Spinal cord (tissue), 10 donors: ENCODE results near the gene TAS2R46. TPM values are rescaled to one million over a fixed set of nuclear protein-coding genes. Genes with fewer than 3 reads are reported as not detected.
"Not testable (repeated sequence)": the region's sequence is repeated elsewhere in the genome, so short reads cannot be mapped to it uniquely, and the experiment has no call there.

ENCODE experiments used
- DNase-seq, 6 donors: peaks; one replicate each; pipeline versions ENCODE4 v3.0.0 to v3.0.0-alpha.2; 2013 to 2015; ENCODE audit warnings: low spot score in 6 of 6, low read depth in 4 of 6
- H3K27ac ChIP-seq: one replicate; pipeline ENCODE4 v1.5.1; 2013; ENCODE audit warnings: low read depth, low read length, control low read depth
- H3K27me3 ChIP-seq: one replicate; pipeline ENCODE4 v1.6.1; 2013; ENCODE audit warnings: low read length; ENCODE audit not compliant: control insufficient read depth, insufficient read depth
- H3K36me3 ChIP-seq: one replicate; pipeline ENCODE4 v1.6.1; 2013; ENCODE audit warnings: low read length; ENCODE audit not compliant: control insufficient read depth, insufficient read depth
- H3K4me1 ChIP-seq: one replicate; pipeline ENCODE4 v1.6.1; 2013; ENCODE audit warnings: low read length; ENCODE audit not compliant: control insufficient read depth, insufficient read depth
- H3K4me3 ChIP-seq: one replicate; pipeline ENCODE4 v1.5.1; 2013; ENCODE audit warnings: low read depth, low read length, control low read depth
- H3K9me3 ChIP-seq: one replicate; pipeline ENCODE4 v1.6.1; 2013; ENCODE audit warnings: low read length; ENCODE audit not compliant: control insufficient read depth, insufficient read depth
- WGBS: methylation state at CpG from one replicate; pipeline ENCODE4 v1.1.5; 2013; ENCODE audit warnings: missing lambda C conversion rate; ENCODE audit not compliant: insufficient coverage; 5-methylcytosine and 5-hydroxymethylcytosine counted together
- polyA plus RNA-seq, 2 donors: library from polyadenylated mRNA; unstranded; fragments of 120-200 nt; gene quantifications; one replicate each; pipeline ENCODE4 v1.2.1, GENCODE V29; 2013; ENCODE audit not compliant: insufficient read length in 2 of 2
- total RNA-seq, 2 donors: library from RNA; depleted of rRNA in 1 of 2; stranded (reverse); fragments of 120-200 nt in 1 of 2; fragments of >200 nt in 1 of 2; gene quantifications; one replicate each; pipeline versions ENCODE4 v1.2.3 to v1.2.4, GENCODE V29; 2013 to 2014
- donor health status: healthy.

TAS2R46 gene
- total and polyA plus RNA-seq, 4 donors, result 0.23 to 7.5 (median 2.1) TPM; not detected in 1

- not testable (repeated sequence) for H3K27me3 ChIP-seq, H3K4me1 ChIP-seq, H3K36me3 ChIP-seq, H3K4me3 ChIP-seq, H3K9me3 ChIP-seq, H3K27ac ChIP-seq, DNase-seq
- 100% methylated on average over 2 of the region's 7 CpGs for WGBS
Observed at GRCh38 chr12:11049806-11050531, 12.1 kb downstream of the TAS2R46 start.

GRCh38 chr12:11041366-11041765 is 20.7 kb downstream of the TAS2R46 start:
- H3K9me3 ChIP-seq, H3K36me3 ChIP-seq, DNase-seq, H3K27ac ChIP-seq, H3K4me1 ChIP-seq, H3K27me3 ChIP-seq, H3K4me3 ChIP-seq: not testable (repeated sequence)
- 100% methylated on average over 1 of the region's 2 CpGs for WGBS

GRCh38 chr12:11040162-11040561 is 21.9 kb downstream of the TAS2R46 start:
- Histone ChIP-seq H3K9me3 (no peaks in the 10 kb centered on the region), H3K36me3 (no peaks in the 10 kb centered on the region), H3K27ac (no peak overlapping the region), H3K4me3 (no peak overlapping the region), H3K4me1 (no peaks in the 10 kb centered on the region), H3K27me3 (no peaks in the 10 kb centered on the region)
- no peak for DNase-seq
- WGBS, result no CpG with 5 or more reads among the region's 1 CpG

GRCh38 chr12:11039171-11039570 is 22.9 kb downstream of the TAS2R46 start:
- H3K27me3 ChIP-seq, result no peaks in the 10 kb centered on the region
- no CpG with 5 or more reads among the region's 3 CpGs for WGBS
- H3K4me1 ChIP-seq, result no peaks in the 10 kb centered on the region
- H3K4me3 ChIP-seq, result no peak overlapping the region
- no peaks in the 10 kb centered on the region for H3K9me3 ChIP-seq
- H3K27ac ChIP-seq, result no peak overlapping the region
- no peaks in the 10 kb centered on the region for H3K36me3 ChIP-seq
- DNase-seq, result no peak

GRCh38 chr12:11033959-11034358 is 28.1 kb downstream of the TAS2R46 start:
- H3K27me3 ChIP-seq, H3K27ac ChIP-seq, H3K4me3 ChIP-seq, DNase-seq, H3K4me1 ChIP-seq, H3K36me3 ChIP-seq, H3K9me3 ChIP-seq: not testable (repeated sequence)
- WGBS, result no CpG with 5 or more reads among the region's 3 CpGs

- Histone ChIP-seq H3K27me3 (no peaks in the 10 kb centered on the region), H3K4me3 (no peak within 1 kb of the TSS), H3K27ac (no peak within 1 kb of the TSS), H3K4me1 (no peaks in the 10 kb centered on the region), H3K9me3 (no peaks in the 10 kb centered on the region), H3K36me3 (peaks cover 3% of the 10 kb centered on the region)
- no peak for DNase-seq
- WGBS, result 95% methylated on average over 4 of the region's 6 CpGs
Observed at GRCh38 chr12:11031307-11031706, 30.8 kb downstream of the TAS2R46 start, which contains the start of gene TAS2R31. TAS2R31 (minus strand) TSS chr12:11031407; CDS start chr12:11031335, 72 bp downstream.

- Histone ChIP-seq H3K4me3 (no peak overlapping the region), H3K4me1 (no peaks in the 10 kb centered on the region), H3K27ac (no peak overlapping the region), H3K9me3 (peaks cover 2% of the 10 kb centered on the region), H3K36me3 (peaks cover 3% of the 10 kb centered on the region), H3K27me3 (no peaks in the 10 kb centered on the region)
- DNase-seq, result no peak
- WGBS, result 95% methylated on average over 4 of the region's 6 CpGs
Observed at GRCh38 chr12:11026118-11026517, 36.0 kb downstream of the TAS2R46 start.

- H3K9me3 ChIP-seq, result peaks cover 2% of the 10 kb centered on the region
- WGBS, result no CpG with 5 or more reads among the region's 2 CpGs
Observed at GRCh38 chr12:11023387-11023786, 38.7 kb downstream of the TAS2R46 start.

GRCh38 chr12:11022520-11022919 is 39.6 kb downstream of the TAS2R46 start, which contains the start of gene TAS2R19:
TAS2R19 (minus strand) TSS chr12:11022620; CDS start chr12:11022571, 49 bp downstream.
- no peak for DNase-seq
- no CpG with 5 or more reads among the region's 1 CpG for WGBS
- Histone ChIP-seq H3K27ac (no peak within 1 kb of the TSS), H3K9me3 (peaks cover 2% of the 10 kb centered on the region), H3K4me1 (no peaks in the 10 kb centered on the region), H3K36me3 (no peaks in the 10 kb centered on the region), H3K4me3 (no peak within 1 kb of the TSS), H3K27me3 (no peaks in the 10 kb centered on the region)

More at GRCh38 chr12:11023387-11023786, 38.7 kb downstream of the TAS2R46 start:
- Histone ChIP-seq H3K36me3 (peaks cover 3% of the 10 kb centered on the region), H3K4me1 (no peaks in the 10 kb centered on the region), H3K27me3 (no peaks in the 10 kb centered on the region), H3K27ac (no peak overlapping the region), H3K4me3 (no peak overlapping the region)
- DNase-seq, result no peak

GRCh38 chr12:11016937-11017336 is 45.2 kb downstream of the TAS2R46 start:
- Histone ChIP-seq H3K36me3 (no peaks in the 10 kb centered on the region), H3K4me1 (no peaks in the 10 kb centered on the region), H3K27ac (no peak overlapping the region), H3K27me3 (no peaks in the 10 kb centered on the region), H3K4me3 (no peak overlapping the region), H3K9me3 (no peaks in the 10 kb centered on the region)
- no CpG with 5 or more reads among the region's 1 CpG for WGBS
- DNase-seq, result no peak
